Measurements from ENCODE around the gene NOD2. TPM values are rescaled to one million over a fixed set of nuclear protein-coding genes. Genes with fewer than 3 reads are reported as not detected.

Gene NOD2
- total RNA-seq, 1 donor from 2014 or later = 0.51 TPM

- Mint-ChIP-seq H3K9me3 (peaks cover 2% of the 10 kb centered on the region), H3K4me1 (peaks cover 8% of the 10 kb centered on the region), H3K27ac (ENCODE audit: unreplicated experiment) (no peak overlapping the region), H3K4me3 (no peak overlapping the region), H3K27me3 (ENCODE audit: low read depth) (peaks cover 2% of the 10 kb centered on the region), H3K36me3 (ENCODE audit: low read depth) (no peaks in the 10 kb centered on the region)
- no peak for TF ChIP-seq CTCF (conservative IDR thresholded peaks at IDR 0.05)
- no peak for DNase-seq (ENCODE audit: low read depth, low spot score)
Measured at GRCh38 chr16:50659806-50660205, 33.6 kb upstream of the NOD2 start.

- peaks cover 13% of the 10 kb centered on the region for H3K4me1 Mint-ChIP-seq
- H3K36me3 Mint-ChIP-seq (ENCODE audit: low read depth) = no peaks in the 10 kb centered on the region
- H3K9me3 Mint-ChIP-seq = peaks cover 3% of the 10 kb centered on the region
- H3K27ac Mint-ChIP-seq (ENCODE audit: unreplicated experiment) = no peak overlapping the region
- DNase-seq (ENCODE audit: low read depth, low spot score) = no peak
- no peak for TF ChIP-seq CTCF (conservative IDR thresholded peaks at IDR 0.05)
- peaks cover 2% of the 10 kb centered on the region for H3K27me3 Mint-ChIP-seq (ENCODE audit: low read depth)
- H3K4me3 Mint-ChIP-seq = no peak overlapping the region
Measured at GRCh38 chr16:50662306-50662940, 31.0 kb upstream of the NOD2 start.

DNA sequence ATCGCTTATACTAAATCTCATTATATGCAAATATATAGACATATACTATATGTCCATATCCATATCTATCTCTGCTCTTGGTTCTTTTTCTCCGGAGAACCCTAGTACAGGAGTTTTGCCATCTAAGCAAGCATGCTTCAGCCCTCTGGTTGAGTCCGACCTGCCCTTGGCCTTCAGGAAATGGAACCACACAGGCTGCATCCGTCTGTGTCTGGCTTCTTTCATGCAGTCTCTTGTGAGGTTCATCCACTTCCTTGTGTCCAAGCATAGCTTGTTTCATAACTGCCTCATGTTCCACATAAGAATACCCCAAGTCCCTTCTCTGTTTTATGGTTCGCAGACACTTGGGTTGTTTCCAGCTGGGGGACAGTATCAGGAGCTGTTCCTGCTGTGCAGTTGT is 29.1 kb upstream of the NOD2 start:
- Mint-ChIP-seq H3K9me3 (peaks cover 3% of the 10 kb centered on the region), H3K27ac (ENCODE audit: unreplicated experiment) (no peak overlapping the region), H3K27me3 (ENCODE audit: low read depth) (no peaks in the 10 kb centered on the region), H3K4me3 (no peak overlapping the region), H3K4me1 (peaks cover 25% of the 10 kb centered on the region), H3K36me3 (ENCODE audit: low read depth) (peaks cover 2% of the 10 kb centered on the region)
- DNase-seq (ENCODE audit: low read depth, low spot score) = no peak
- no peak for TF ChIP-seq CTCF (conservative IDR thresholded peaks at IDR 0.05)

GRCh38 chr16:50665128-50665878 is 28.1 kb upstream of the NOD2 start:
- peak; percentile 98 for DNase-seq (ENCODE audit: low read depth, low spot score)
- Mint-ChIP-seq H3K36me3 (ENCODE audit: low read depth) (peaks cover 2% of the 10 kb centered on the region), H3K4me3 (peak overlapping the region; percentile 71), H3K27ac (ENCODE audit: unreplicated experiment) (no peak overlapping the region), H3K9me3 (peaks cover 3% of the 10 kb centered on the region), H3K27me3 (ENCODE audit: low read depth) (no peaks in the 10 kb centered on the region), H3K4me1 (peaks cover 26% of the 10 kb centered on the region)
- TF ChIP-seq CTCF (conservative IDR thresholded peaks at IDR 0.05) = peak; percentile 91

- DNase-seq (ENCODE audit: low read depth, low spot score) = no peak
- Mint-ChIP-seq H3K36me3 (ENCODE audit: low read depth) (peaks cover 9% of the 10 kb centered on the region), H3K4me3 (no peak overlapping the region), H3K9me3 (peaks cover 9% of the 10 kb centered on the region), H3K27me3 (ENCODE audit: low read depth) (no peaks in the 10 kb centered on the region), H3K4me1 (peaks cover 26% of the 10 kb centered on the region), H3K27ac (ENCODE audit: unreplicated experiment) (no peak overlapping the region)
- TF ChIP-seq CTCF (conservative IDR thresholded peaks at IDR 0.05) = no peak
Measured at GRCh38 chr16:50666658-50667496, 26.5 kb upstream of the NOD2 start.
